ENCODE results near the gene TOGARAM2.

TOGARAM2 gene

DNA sequence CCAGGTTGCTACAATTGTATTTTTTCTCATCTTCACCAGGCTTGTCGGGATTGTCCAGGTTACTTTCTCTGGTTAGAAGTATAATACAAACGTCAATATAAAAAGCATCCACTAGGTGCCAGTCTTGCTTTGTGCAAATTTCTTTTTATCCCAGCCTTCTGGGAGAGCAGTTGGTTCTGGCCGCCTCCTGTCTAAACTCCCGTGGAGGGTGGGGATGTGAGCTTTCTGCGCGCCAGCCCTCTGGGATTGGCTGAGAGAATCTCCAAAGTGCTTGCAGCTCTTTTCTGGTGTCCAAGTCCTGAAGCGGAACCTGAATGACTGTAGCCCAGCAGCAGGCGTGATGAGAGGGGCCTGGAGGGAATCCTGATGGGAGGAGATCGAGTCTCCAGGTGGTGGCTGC lies 22.4 kb upstream of the TOGARAM2 start:
- DNase-seq (ENCODE audit: low spot score) = peak; percentile 82
- Histone ChIP-seq H3K27ac (no peak overlapping the region), H3K4me3 (no peak overlapping the region)
- TF ChIP-seq, protein P1, sequence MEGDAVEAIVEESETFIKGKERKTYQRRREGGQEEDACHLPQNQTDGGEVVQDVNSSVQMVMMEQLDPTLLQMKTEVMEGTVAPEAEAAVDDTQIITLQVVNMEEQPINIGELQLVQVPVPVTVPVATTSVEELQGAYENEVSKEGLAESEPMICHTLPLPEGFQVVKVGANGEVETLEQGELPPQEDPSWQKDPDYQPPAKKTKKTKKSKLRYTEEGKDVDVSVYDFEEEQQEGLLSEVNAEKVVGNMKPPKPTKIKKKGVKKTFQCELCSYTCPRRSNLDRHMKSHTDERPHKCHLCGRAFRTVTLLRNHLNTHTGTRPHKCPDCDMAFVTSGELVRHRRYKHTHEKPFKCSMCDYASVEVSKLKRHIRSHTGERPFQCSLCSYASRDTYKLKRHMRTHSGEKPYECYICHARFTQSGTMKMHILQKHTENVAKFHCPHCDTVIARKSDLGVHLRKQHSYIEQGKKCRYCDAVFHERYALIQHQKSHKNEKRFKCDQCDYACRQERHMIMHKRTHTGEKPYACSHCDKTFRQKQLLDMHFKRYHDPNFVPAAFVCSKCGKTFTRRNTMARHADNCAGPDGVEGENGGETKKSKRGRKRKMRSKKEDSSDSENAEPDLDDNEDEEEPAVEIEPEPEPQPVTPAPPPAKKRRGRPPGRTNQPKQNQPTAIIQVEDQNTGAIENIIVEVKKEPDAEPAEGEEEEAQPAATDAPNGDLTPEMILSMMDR (IDR thresholded peaks at IDR 0.05) = peak; percentile 71

GRCh38 chr2:28960401-28960800 lies 20.7 kb upstream of the TOGARAM2 start:
- DNase-seq (ENCODE audit: low spot score) = no peak

GRCh38 chr2:28962505-28962904 lies 18.6 kb upstream of the TOGARAM2 start:
- DNase-seq (ENCODE audit: low spot score) = no peak
- no peak overlapping the region for H3K27ac ChIP-seq
- TF ChIP-seq, protein P1 (IDR thresholded peaks at IDR 0.05) = no peak
- H3K4me3 ChIP-seq = no peak overlapping the region

More at GRCh38 chr2:28960401-28960800, 20.7 kb upstream of the TOGARAM2 start:
- no peak overlapping the region for H3K27ac ChIP-seq
- TF ChIP-seq, protein P1 (IDR thresholded peaks at IDR 0.05) = no peak
- no peak overlapping the region for H3K4me3 ChIP-seq

DNA sequence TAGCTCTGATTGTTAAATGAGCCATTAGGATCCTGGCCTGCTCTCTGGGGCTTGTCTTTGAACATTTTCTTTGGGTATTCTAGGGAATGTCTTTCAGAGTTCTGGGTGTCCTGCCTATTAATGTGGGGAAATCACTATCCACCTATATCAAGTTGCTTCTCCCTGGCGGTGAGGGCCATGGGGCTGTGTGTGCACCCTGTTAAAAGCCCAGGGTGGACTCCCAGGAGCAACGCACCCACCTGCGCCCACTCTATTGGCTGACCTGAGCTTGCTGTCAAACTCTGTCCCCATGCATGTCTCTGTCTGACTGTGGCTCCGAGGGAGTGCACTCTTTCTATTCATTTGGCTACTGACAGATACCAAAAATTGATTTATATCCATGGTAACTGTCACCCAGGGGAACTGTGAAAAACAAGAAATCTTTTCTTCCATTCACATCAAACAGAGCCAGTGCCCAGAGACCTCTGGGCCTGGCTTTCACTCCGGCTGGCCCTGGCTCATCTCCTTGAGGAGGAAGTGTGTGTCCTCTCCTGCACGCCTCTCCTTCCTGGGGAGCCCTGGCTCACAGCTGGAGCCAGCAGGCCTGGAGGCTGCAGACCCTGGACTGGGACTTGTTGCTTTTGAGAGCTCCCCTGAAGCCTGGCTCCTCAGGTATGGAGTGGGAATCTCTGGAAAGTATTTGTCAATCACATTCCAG lies 10.5 kb upstream of the TOGARAM2 start:
- Histone ChIP-seq H3K27ac (no peak overlapping the region), H3K4me3 (no peak overlapping the region)
- DNase-seq (ENCODE audit: low spot score) = peak; percentile 53
- TF ChIP-seq, protein P1 (IDR thresholded peaks at IDR 0.05) = no peak

GRCh38 chr2:28972778-28973335 lies 8.2 kb upstream of the TOGARAM2 start:
- TF ChIP-seq, protein P1 (IDR thresholded peaks at IDR 0.05) = no peak
- Histone ChIP-seq H3K4me3 (no peak overlapping the region), H3K27ac (no peak overlapping the region)
- no peak for DNase-seq (ENCODE audit: low spot score)

DNA sequence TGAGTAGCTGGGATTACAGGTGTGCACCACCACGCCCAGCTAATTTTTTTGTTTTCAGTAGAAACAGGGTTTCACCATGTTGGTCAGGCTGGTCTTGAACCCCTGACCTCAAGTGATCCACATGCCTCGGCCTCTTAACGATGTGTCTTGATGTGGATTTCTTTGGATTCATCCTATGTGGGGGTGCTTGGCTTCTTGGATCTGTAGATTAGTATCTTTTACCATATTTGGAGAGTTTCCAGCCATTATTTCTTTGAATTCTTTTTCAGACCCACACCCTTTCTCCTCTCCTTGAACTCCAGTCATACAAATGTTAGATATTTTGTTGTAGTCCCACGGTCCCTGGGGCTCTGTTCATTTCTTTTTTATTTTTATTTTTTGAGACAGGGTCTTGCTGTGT lies 6.8 kb upstream of the TOGARAM2 start:
- no peak for DNase-seq (ENCODE audit: low spot score)
- TF ChIP-seq, protein P1 (IDR thresholded peaks at IDR 0.05) = no peak
- Histone ChIP-seq H3K4me3 (no peak overlapping the region), H3K27ac (no peak overlapping the region)

GRCh38 chr2:28975671-28976070 lies 5.4 kb upstream of the TOGARAM2 start:
- no peak for DNase-seq (ENCODE audit: low spot score)
- Histone ChIP-seq H3K27ac (no peak overlapping the region), H3K4me3 (no peak overlapping the region)
- TF ChIP-seq, protein P1 (IDR thresholded peaks at IDR 0.05) = no peak
